ENCODE results near the gene GBP6.

DNA sequence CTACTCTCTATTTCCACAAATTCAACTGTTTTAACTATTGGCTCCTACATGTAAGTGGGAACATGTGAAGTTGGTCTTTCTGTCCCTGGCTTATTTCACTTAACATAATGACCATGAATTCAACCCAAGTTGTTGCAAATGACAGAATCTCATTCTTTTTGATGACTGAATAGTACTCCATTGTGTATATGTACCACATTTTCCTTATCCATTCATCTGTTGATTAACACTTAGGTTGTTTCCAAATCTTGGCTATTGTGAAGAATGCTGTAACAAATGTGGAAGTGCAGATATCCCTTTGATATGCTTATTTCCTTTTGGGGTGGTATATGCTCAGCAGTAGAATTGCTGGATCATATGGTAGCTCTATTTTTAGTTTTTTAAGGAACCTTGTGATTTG is 33.0 kb downstream of the GBP6 start:
- TF ChIP-seq, protein P1, sequence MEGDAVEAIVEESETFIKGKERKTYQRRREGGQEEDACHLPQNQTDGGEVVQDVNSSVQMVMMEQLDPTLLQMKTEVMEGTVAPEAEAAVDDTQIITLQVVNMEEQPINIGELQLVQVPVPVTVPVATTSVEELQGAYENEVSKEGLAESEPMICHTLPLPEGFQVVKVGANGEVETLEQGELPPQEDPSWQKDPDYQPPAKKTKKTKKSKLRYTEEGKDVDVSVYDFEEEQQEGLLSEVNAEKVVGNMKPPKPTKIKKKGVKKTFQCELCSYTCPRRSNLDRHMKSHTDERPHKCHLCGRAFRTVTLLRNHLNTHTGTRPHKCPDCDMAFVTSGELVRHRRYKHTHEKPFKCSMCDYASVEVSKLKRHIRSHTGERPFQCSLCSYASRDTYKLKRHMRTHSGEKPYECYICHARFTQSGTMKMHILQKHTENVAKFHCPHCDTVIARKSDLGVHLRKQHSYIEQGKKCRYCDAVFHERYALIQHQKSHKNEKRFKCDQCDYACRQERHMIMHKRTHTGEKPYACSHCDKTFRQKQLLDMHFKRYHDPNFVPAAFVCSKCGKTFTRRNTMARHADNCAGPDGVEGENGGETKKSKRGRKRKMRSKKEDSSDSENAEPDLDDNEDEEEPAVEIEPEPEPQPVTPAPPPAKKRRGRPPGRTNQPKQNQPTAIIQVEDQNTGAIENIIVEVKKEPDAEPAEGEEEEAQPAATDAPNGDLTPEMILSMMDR (IDR thresholded peaks at IDR 0.05 in 4 of 5, conservative IDR thresholded peaks at IDR 0.05 in 1 of 5), result no peak
- TF ChIP-seq POLR2A (IDR thresholded peaks at IDR 0.05), result no peak
